OCI-LY7 (cell line): ENCODE results near the gene TMEM156. TPM values are rescaled to one million over a fixed set of nuclear protein-coding genes. Genes with fewer than 3 reads are reported as not detected.

Experiments
- BruUV-seq: library from RNA; stranded (reverse); fragments of 400-500 nt; replicated peaks from 2 replicates; lab custom pipeline; 2021; lab: Mats Ljungman, UMichigan
- CTCF ChIA-PET: fragments of 300-600 bp; sonication (Branson Sonifier 250); formaldehyde crosslinking; loops from one replicate; lab custom pipeline; 2022; ENCODE audit warnings: antibody characterized with exemption; ENCODE audit not compliant: unreplicated experiment; lab: Charles Lee
- POLR2A ChIA-PET: fragments of 300-600 bp; sonication (Branson Sonifier 250); formaldehyde crosslinking; loops from one replicate; lab custom pipeline; 2022; ENCODE audit warnings: antibody characterized with exemption; lab: Charles Lee
- DNase-seq: peaks from one replicate; pipeline ENCODE4 v3.0.0-alpha.2; 2015; ENCODE audit warnings: low spot score
- H2AFZ ChIP-seq: fragments of 200-600 bp; sonication (generic), shearing (Covaris generic); 2 replicates; pipeline ENCODE4 v1.6.1; 2014; ENCODE audit warnings: mild to moderate bottlenecking, antibody characterized with exemption, low read length, moderate library complexity
- H3K27ac ChIP-seq: fragments of 200-600 bp; sonication (generic); 2 replicates; pipeline ENCODE4 v1.5.1; 2014; ENCODE audit warnings: mixed run types, low read depth, mild to moderate bottlenecking, moderate library complexity, low read length, inconsistent platforms; ENCODE audit not compliant: poor library complexity, severe bottlenecking
- H3K36me3 ChIP-seq: fragments of 200-600 bp; sonication (generic); 2 replicates; pipeline ENCODE4 v1.6.1; 2014; ENCODE audit warnings: mild to moderate bottlenecking, antibody characterized with exemption, low read length, moderate library complexity, mixed read lengths; ENCODE audit not compliant: insufficient read depth
- H3K4me1 ChIP-seq: fragments of 200-600 bp; sonication (generic); 2 replicates; pipeline ENCODE4 v1.5.1; 2014; ENCODE audit warnings: mild to moderate bottlenecking, low read length; ENCODE audit not compliant: insufficient read depth, poor library complexity, severe bottlenecking
- H3K4me2 ChIP-seq: fragments of 200-600 bp; sonication (generic); 2 replicates; pipeline ENCODE4 v1.6.1; 2014; ENCODE audit warnings: mild to moderate bottlenecking, low read length
- H3K4me3 ChIP-seq: fragments of 200-600 bp; sonication (generic); 2 replicates; pipeline ENCODE4 v1.5.1; 2014; ENCODE audit warnings: mild to moderate bottlenecking, low read depth, low read length; ENCODE audit not compliant: poor library complexity, severe bottlenecking
- H3K79me2 ChIP-seq: fragments of 200-600 bp; sonication (generic); 2 replicates; pipeline ENCODE4 v1.6.1; 2016; ENCODE audit warnings: low read depth, mild to moderate bottlenecking, low read length, moderate library complexity, mixed read lengths; ENCODE audit not compliant: insufficient read depth
- H3K9me2 ChIP-seq: fragments of 200-600 bp; sonication (generic); 2 replicates; pipeline ENCODE4 v1.6.1; 2016; ENCODE audit warnings: mild to moderate bottlenecking, low read length, mixed read lengths; ENCODE audit not compliant: insufficient read depth
- H3K9me3 ChIP-seq: fragments of 200-600 bp; sonication (generic); 2 replicates; pipeline ENCODE4 v1.6.1; 2014; ENCODE audit warnings: mild to moderate bottlenecking, mixed run types, low read length, mixed read lengths
- H4K20me1 ChIP-seq: fragments of 200-600 bp; sonication (generic); 2 replicates; pipeline ENCODE4 v1.6.1; 2014; ENCODE audit warnings: mild to moderate bottlenecking, antibody characterized with exemption, low read length, moderate library complexity, mixed read lengths; ENCODE audit not compliant: insufficient read depth
- CTCF ChIP-seq: fragments of 200-600 bp; sonication (generic); conservative IDR thresholded peaks from 2 replicates; pipeline ENCODE4 v1.5.1; 2014; ENCODE audit warnings: mild to moderate bottlenecking, antibody characterized with exemption, low read length, moderate library complexity, mixed read lengths
- EZH2phosphoT487 ChIP-seq: fragments of 200-600 bp; sonication (generic); IDR thresholded peaks from 2 replicates; pipeline ENCODE4 v1.6.1; 2018; ENCODE audit warnings: low read depth, borderline replicate concordance, mild to moderate bottlenecking, mixed run types, antibody characterized with exemption, low read length, moderate library complexity, mixed read lengths
- intact Hi-C: fragments of 100-400 bp; cut with micrococcal nuclease; formaldehyde crosslinking; loops from one replicate; pipeline ENCODE4 v1.10.0; 2022; ENCODE audit not compliant: unreplicated experiment
- total RNA-seq, 2 experiments: library from RNA; depleted of rRNA in 1 of 2; stranded (reverse); fragments of >200 nt in 1 of 2; shearing (Covaris generic) in 1 of 2; gene quantifications; 2 replicates each; pipeline ENCODE4 v1.2.3, GENCODE V29; 2014 to 2022

The TMEM156 gene
- total RNA-seq, 2 experiments from 2014 or later: 29.0 to 29.4 TPM

- CTCF ChIA-PET: no interaction called here
- H3K27ac ChIP-seq: no peak overlapping the region
- H3K4me1 ChIP-seq: no peaks in the 10 kb centered on the region
- no peaks in the 10 kb centered on the region for H3K9me2 ChIP-seq
- no peak overlapping the region for H3K4me2 ChIP-seq
- peaks cover 47% of the 10 kb centered on the region for H3K36me3 ChIP-seq
- H2AFZ ChIP-seq: no peak overlapping the region
- intact Hi-C loops: no loop called here
- no peaks in the 10 kb centered on the region for H4K20me1 ChIP-seq
- POLR2A ChIA-PET: no interaction called here
- H3K79me2 ChIP-seq: no peaks in the 10 kb centered on the region
- DNase-seq: no peak
- no peak overlapping the region for H3K4me3 ChIP-seq
- H3K9me3 ChIP-seq: no peaks in the 10 kb centered on the region
- no TSS peak for BruUV-seq
- no peak for TF ChIP-seq CTCF
- no peak for TF ChIP-seq EZH2phosphoT487
Measured at GRCh38 chr4:38968668-38969067, 63.5 kb downstream of the TMEM156 start.

GRCh38 chr4:38967260-38968095 lies 64.7 kb downstream of the TMEM156 start:
- no TSS peak for BruUV-seq
- Histone ChIP-seq H3K79me2 (no peaks in the 10 kb centered on the region), H3K27ac (no peak overlapping the region), H3K36me3 (peaks cover 47% of the 10 kb centered on the region), H3K9me3 (no peaks in the 10 kb centered on the region), H2AFZ (no peak overlapping the region), H4K20me1 (no peaks in the 10 kb centered on the region), H3K9me2 (no peaks in the 10 kb centered on the region), H3K4me1 (no peaks in the 10 kb centered on the region), H3K4me3 (no peak overlapping the region), H3K4me2 (no peak overlapping the region)
- TF ChIP-seq EZH2phosphoT487: no peak
- TF ChIP-seq CTCF: no peak
- ChIA-PET CTCF (no interaction called here), POLR2A (no interaction called here)
- intact Hi-C loops: no loop called here
- DNase-seq: no peak

- H3K36me3 ChIP-seq: peaks cover 47% of the 10 kb centered on the region
- no peaks in the 10 kb centered on the region for H3K79me2 ChIP-seq
- no peak for DNase-seq
- H3K9me2 ChIP-seq: no peaks in the 10 kb centered on the region
- H3K4me2 ChIP-seq: no peak overlapping the region
- no peak overlapping the region for H2AFZ ChIP-seq
- POLR2A ChIA-PET: no interaction called here
- no peaks in the 10 kb centered on the region for H4K20me1 ChIP-seq
- no peak overlapping the region for H3K4me3 ChIP-seq
- no peak overlapping the region for H3K27ac ChIP-seq
- no peaks in the 10 kb centered on the region; the same call in 1 of the 2 replicates for H3K9me3 ChIP-seq
- no peaks in the 10 kb centered on the region for H3K4me1 ChIP-seq
- CTCF ChIA-PET: no interaction called here
- intact Hi-C loops: no loop called here
- BruUV-seq: no TSS peak
- TF ChIP-seq CTCF (no peak), EZH2phosphoT487 (no peak)
Measured at GRCh38 chr4:38965866-38966265, 66.3 kb downstream of the TMEM156 start.
